BJ (cell line): Measurements from ENCODE around the gene ERGIC2. TPM values are rescaled to one million over a fixed set of nuclear protein-coding genes. Genes with fewer than 3 reads are reported as not detected.
"Not testable (repeated sequence)": the region's sequence is repeated elsewhere in the genome, so short reads cannot be mapped to it uniquely, and the experiment has no call there.

Experiments used
- CTCF ChIA-PET: fragments of 350-600 bp; formaldehyde crosslinking; extraction: SDS; loops from one replicate; lab custom pipeline; 2021; ENCODE audit warnings: antibody characterized with exemption, inconsistent platforms; lab: Yijun Ruan, JAX
- POLR2A ChIA-PET: fragments of 300-600 bp; sonication (Branson Sonifier 250); formaldehyde crosslinking; extraction: SDS; loops from one replicate; lab custom pipeline; 2021; ENCODE audit warnings: antibody characterized with exemption; lab: Charles Lee
- DNase-seq: peaks from one replicate; pipeline ENCODE4 v3.0.0-alpha.2; 2011; ENCODE audit warnings: low read depth
- H3K27me3 ChIP-seq: 2 replicates; pipeline ENCODE4 v1.6.0; 2011; ENCODE audit warnings: low read length; ENCODE audit not compliant: control insufficient read depth, insufficient read depth
- H3K36me3 ChIP-seq: 2 replicates; pipeline ENCODE4 v1.5.1; 2011; ENCODE audit warnings: low read length; ENCODE audit not compliant: control insufficient read depth, insufficient read depth
- H3K4me3 ChIP-seq: 2 replicates; pipeline ENCODE4 v1.5.1; 2011; ENCODE audit warnings: low read depth, mild to moderate bottlenecking, control low read depth, low read length
- polyA plus RNA-seq: library from polyadenylated mRNA; depleted of rRNA; stranded (reverse); fragments of >200 nt; gene quantifications from 2 replicates; pipeline ENCODE4 v1.2.3, GENCODE V29; 2011; rRNA removed
- TF ChIP-seq, protein P1 (sequence below): IDR thresholded peaks from 2 replicates; pipeline ENCODE4 v1.5.1; 2011; ENCODE audit warnings: low read depth, mild to moderate bottlenecking, control low read depth, inconsistent platforms, low read length, moderate library complexity; ENCODE audit not compliant: insufficient read depth

The ERGIC2 gene
- polyA plus RNA-seq, 1 experiment = 16.9 TPM

DNA sequence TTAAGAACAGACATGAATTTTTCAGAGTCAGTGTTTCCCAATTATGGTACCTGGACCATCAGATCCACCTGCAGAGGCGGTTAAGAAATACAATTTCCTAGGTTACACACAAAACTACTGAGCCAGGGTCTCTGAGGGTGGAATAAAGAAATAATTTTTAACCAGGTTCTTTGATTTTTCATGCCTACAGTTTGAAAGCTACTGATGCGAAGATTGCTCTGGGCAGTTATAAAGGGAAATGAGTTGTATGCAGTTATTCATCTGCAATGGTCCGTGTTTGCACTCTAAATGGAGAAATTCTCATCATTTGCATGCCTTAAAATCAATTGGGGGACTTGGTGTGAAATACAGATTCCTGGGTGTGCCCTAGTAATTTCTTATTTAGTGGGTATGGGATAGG lies 89.7 kb downstream of the ERGIC2 start:
- ChIA-PET CTCF (no interaction called here), POLR2A (no interaction called here)
- no peaks in the 10 kb centered on the region for H3K36me3 ChIP-seq
- TF ChIP-seq, protein P1, sequence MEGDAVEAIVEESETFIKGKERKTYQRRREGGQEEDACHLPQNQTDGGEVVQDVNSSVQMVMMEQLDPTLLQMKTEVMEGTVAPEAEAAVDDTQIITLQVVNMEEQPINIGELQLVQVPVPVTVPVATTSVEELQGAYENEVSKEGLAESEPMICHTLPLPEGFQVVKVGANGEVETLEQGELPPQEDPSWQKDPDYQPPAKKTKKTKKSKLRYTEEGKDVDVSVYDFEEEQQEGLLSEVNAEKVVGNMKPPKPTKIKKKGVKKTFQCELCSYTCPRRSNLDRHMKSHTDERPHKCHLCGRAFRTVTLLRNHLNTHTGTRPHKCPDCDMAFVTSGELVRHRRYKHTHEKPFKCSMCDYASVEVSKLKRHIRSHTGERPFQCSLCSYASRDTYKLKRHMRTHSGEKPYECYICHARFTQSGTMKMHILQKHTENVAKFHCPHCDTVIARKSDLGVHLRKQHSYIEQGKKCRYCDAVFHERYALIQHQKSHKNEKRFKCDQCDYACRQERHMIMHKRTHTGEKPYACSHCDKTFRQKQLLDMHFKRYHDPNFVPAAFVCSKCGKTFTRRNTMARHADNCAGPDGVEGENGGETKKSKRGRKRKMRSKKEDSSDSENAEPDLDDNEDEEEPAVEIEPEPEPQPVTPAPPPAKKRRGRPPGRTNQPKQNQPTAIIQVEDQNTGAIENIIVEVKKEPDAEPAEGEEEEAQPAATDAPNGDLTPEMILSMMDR = no peak
- DNase-seq = no peak
- H3K4me3 ChIP-seq = no peak overlapping the region
- H3K27me3 ChIP-seq = no peaks in the 10 kb centered on the region

DNA sequence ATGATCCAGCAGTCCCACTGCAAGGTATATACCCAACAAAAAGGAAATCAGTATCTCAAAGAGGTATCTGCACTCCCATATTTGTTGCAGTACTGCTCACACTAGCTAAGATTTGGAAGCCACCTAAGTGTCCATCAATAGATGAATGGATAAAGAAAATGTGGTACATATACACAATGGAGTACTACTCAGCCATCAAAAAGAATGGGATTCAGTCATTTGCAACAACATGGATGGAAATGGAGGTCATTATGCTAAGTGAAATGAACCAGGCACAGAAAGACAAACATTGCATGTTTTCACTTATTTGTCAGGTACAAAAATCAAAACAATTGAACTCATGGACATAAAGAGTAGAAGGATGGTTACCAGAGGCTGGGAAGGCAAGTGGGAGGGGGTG lies 90.5 kb downstream of the ERGIC2 start:
- POLR2A ChIA-PET, H3K4me3 ChIP-seq, DNase-seq, H3K36me3 ChIP-seq, CTCF ChIA-PET, H3K27me3 ChIP-seq: not testable (repeated sequence)

DNA sequence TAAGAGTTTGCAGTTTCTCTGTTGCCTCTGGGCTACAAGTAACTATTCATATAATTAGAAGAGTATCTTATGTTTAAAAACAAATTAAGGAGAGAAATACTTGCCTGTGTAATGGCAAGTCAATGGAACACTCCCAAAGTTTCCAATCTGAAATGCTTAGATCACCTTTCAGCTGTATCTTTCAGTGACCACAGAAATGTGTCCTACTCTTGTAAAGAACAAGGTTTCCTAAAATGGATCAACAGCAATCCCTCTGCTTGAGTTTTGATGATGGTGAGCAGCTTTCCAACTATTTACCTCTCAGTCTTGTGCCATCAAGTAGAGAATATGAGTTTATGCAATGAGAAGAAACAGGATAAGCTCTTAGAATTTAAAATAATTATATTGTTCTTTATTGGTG lies 92.9 kb downstream of the ERGIC2 start:
- POLR2A ChIA-PET = no interaction called here
- CTCF ChIA-PET = interaction anchor here (0.8 kb wide), 2 partner anchors 10 to 13 kb away, joined by 3 read pairs; no protein-coding TSS in a partner anchor
- no peak overlapping the region for H3K4me3 ChIP-seq
- no peak for DNase-seq
- TF ChIP-seq, protein P1 = no peak
- H3K27me3 ChIP-seq = no peaks in the 10 kb centered on the region
- H3K36me3 ChIP-seq = no peaks in the 10 kb centered on the region

DNA sequence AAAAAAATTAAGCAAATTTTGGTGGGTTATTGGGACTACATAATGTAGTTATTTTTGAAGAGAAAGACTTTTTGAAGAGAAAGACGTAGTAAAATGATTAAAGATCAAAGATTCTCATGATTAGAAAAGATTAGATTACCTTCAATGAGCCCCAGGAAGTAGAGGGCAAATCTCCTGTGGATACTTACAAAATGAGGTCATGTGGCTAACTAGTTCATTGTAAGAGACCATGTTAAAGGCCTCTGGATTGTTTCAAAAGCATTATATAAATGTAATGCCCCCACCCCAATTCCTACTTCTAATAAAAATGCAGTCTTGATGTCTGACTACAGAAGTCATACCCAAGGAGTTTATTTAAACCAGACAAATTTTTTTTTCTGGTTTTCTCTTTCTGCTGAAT lies 93.3 kb downstream of the ERGIC2 start:
- DNase-seq = no peak
- TF ChIP-seq, protein P1 = no peak
- Histone ChIP-seq H3K4me3 (no peak overlapping the region), H3K36me3 (no peaks in the 10 kb centered on the region), H3K27me3 (no peaks in the 10 kb centered on the region)
- ChIA-PET POLR2A (no interaction called here), CTCF (interaction anchor here (0.8 kb wide), 1 partner anchor 10 kb away, joined by 3 read pairs; no protein-coding TSS in a partner anchor)

Other genes starting within 250 kb of the ERGIC2 start
- 17.1 and 23.7 TPM in 2 replicates for gene FAR2, start 231.9 kb downstream of the ERGIC2 start, polyA plus RNA-seq
- gene OVCH1, start 116.5 kb upstream of the ERGIC2 start, polyA plus RNA-seq = 0.05 and 0.06 TPM in 2 replicates